ENCODE measurements around the gene SYT9.

The SYT9 gene

DNA sequence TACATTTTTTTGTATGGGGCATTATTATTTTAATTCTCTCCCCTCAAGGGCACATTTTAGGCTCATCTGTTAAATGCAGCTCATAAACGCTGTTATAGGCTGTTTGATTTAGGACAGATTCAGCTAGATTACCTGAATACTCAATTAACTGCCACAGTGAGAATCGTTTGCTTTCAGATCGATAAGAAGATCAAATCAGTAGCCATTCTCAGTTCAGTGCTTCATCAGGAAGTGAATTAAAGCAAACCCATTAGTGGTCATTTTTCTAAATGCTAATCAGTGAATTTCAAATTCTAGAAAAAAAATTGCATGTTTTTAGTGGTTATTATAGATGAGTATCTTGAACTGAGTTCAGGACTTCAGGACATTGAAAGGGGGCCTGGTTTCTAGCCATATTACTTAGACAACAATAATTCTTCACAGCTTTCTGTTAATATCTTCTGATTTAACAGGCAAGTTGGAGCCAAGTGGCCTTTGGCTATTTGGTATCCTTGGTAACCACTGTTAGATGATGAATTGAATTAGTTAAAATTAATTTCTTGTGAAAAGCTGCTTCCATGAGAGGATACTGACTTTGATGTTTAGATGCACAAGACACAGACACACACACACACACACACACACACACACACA, 18.6 kb downstream of the SYT9 start:
- TF ChIP-seq YY1 (IDR thresholded peaks at IDR 0.05; ENCODE audit: insufficient read depth, insufficient read length) = no peak
- no peak for TF ChIP-seq SUZ12 (IDR thresholded peaks at IDR 0.05; ENCODE audit: extremely low read depth, insufficient read depth, insufficient read length)
- no peak for TF ChIP-seq ZNF274 (IDR thresholded peaks at IDR 0.05; ENCODE audit: low read depth, low read length)

DNA sequence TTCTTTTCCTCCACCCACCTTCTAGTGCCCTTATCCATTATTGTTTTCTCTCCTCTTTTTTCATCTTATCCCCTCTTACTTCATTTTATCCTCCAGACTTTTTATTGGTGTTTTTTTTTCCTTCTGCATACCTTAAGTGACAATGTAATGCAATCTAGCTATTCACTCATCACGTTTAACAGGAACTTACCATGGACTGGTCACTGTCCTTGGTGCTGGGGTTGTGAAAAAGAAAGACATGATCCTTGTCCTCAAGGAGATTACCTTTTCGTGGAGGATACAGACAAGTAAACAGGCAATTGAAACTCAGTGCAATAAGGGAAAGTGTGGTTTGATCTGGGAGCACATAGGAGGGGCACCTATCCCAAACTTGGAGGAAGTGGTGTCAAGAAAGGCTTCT, 20.7 kb downstream of the SYT9 start:
- no peaks in the 10 kb centered on the region for H3K4me1 ChIP-seq (ENCODE audit: insufficient read depth, insufficient read length)
- TF ChIP-seq YY1 (IDR thresholded peaks at IDR 0.05; ENCODE audit: insufficient read depth, insufficient read length) = no peak
- TF ChIP-seq SUZ12 (IDR thresholded peaks at IDR 0.05; ENCODE audit: extremely low read depth, insufficient read depth, insufficient read length) = no peak
- TF ChIP-seq ZNF274 (IDR thresholded peaks at IDR 0.05; ENCODE audit: low read depth, low read length) = no peak
- no peak for DNase-seq (ENCODE audit: low read depth, low spot score)

More for the DNA sequence above, 18.6 kb downstream of the SYT9 start:
- Histone ChIP-seq H3K9me3 (ENCODE audit: insufficient read depth, low read length) (no peaks in the 10 kb centered on the region), H3K4me3 (ENCODE audit: insufficient read length, low read depth) (no peak overlapping the region), H3K36me3 (ENCODE audit: insufficient read depth, insufficient read length, low read length) (no peaks in the 10 kb centered on the region), H3K27me3 (ENCODE audit: insufficient read depth, insufficient read length) (no peaks in the 10 kb centered on the region), H3K4me1 (ENCODE audit: insufficient read depth, insufficient read length) (no peaks in the 10 kb centered on the region), H3K9ac (ENCODE audit: insufficient read length, low read depth) (no peak overlapping the region)
- no peak for DNase-seq (ENCODE audit: low read depth, low spot score)

DNA sequence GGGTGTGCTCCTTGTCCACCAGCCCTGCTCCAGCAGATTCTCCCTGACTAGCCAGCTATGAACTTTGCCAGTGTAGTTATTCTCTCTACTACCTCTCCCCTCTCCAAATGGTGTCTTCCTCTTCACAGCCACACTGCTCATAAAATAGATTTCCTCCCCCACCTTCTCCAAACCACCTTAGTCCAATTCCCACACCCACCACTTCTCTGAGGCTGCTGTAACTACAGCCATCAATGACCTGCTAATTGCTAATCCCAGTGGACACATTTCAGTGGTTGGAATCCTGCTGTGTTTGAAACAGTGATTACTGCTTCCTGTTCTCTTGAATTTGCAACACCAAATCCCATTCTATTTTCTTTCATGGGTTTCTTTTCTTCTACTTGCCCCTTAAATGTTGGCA, 23.4 kb downstream of the SYT9 start:
- Histone ChIP-seq H3K36me3 (ENCODE audit: insufficient read depth, insufficient read length, low read length) (no peaks in the 10 kb centered on the region), H3K4me1 (ENCODE audit: insufficient read depth, insufficient read length) (no peaks in the 10 kb centered on the region), H3K9me3 (ENCODE audit: insufficient read depth, low read length) (no peaks in the 10 kb centered on the region), H3K9ac (ENCODE audit: insufficient read length, low read depth) (no peak overlapping the region), H3K4me3 (ENCODE audit: insufficient read length, low read depth) (no peak overlapping the region), H3K27me3 (ENCODE audit: insufficient read depth, insufficient read length) (no peaks in the 10 kb centered on the region)
- TF ChIP-seq YY1 (IDR thresholded peaks at IDR 0.05; ENCODE audit: insufficient read depth, insufficient read length) = no peak
- no peak for TF ChIP-seq ZNF274 (IDR thresholded peaks at IDR 0.05; ENCODE audit: low read depth, low read length)
- TF ChIP-seq SUZ12 (IDR thresholded peaks at IDR 0.05; ENCODE audit: extremely low read depth, insufficient read depth, insufficient read length) = no peak
- no peak for DNase-seq (ENCODE audit: low read depth, low spot score)

More for the DNA sequence above, 20.7 kb downstream of the SYT9 start:
- Histone ChIP-seq H3K4me3 (ENCODE audit: insufficient read length, low read depth) (no peak overlapping the region), H3K9ac (ENCODE audit: insufficient read length, low read depth) (no peak overlapping the region), H3K36me3 (ENCODE audit: insufficient read depth, insufficient read length, low read length) (no peaks in the 10 kb centered on the region), H3K27me3 (ENCODE audit: insufficient read depth, insufficient read length) (no peaks in the 10 kb centered on the region), H3K9me3 (ENCODE audit: insufficient read depth, low read length) (no peaks in the 10 kb centered on the region)

DNA sequence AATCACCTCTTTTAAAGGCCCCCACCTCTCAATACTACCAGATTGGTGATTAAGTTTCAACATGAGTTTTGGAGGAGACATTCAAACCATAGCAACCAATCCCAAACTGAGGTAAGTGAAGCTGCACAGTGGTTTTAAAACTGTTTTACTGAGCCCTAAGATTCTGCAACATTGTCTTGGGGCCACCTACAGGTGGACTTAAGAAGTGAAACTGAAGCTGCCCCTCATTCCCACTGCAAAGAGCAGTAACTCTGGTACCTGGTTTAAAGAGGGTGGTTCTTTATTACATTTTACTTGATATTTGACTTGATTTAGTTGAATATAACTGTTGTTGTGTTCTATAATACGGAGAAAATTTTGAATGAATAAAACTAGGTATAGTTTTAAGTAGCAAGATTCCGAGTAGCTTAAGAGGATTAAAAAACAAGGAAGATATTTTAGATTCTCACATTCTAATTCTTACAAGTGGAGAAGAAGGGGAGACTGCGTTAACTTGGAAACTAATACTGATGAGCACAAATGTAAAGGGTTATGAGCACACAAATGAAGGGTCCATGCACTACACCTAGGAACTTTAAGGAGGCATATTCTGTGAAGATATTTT, 26.7 kb downstream of the SYT9 start:
- no peaks in the 10 kb centered on the region for H3K36me3 ChIP-seq (ENCODE audit: insufficient read depth, insufficient read length, low read length)
- no peaks in the 10 kb centered on the region for H3K4me1 ChIP-seq (ENCODE audit: insufficient read depth, insufficient read length)

DNA sequence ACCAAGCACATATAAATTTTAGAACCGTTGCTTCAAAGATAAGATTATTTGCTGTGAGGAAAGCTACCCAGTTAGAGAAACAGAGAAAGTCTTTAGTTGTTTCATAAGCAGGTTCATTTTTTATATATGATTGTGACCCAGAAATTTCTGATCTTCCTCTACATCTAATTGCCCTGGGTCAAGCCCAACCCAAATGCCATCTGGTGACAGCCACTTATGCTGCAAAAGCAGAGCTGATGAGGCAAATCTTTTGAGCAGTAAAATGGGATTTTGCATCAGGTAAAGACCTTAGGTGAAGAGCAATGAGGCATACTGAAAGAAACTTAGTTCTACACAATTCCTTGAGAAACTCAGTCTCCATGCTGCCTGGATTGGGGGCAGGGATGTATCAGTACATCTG, 28.0 kb downstream of the SYT9 start:
- DNase-seq (ENCODE audit: low read depth, low spot score) = no peak

More for the DNA sequence above, 26.7 kb downstream of the SYT9 start:
- DNase-seq (ENCODE audit: low read depth, low spot score) = no peak
- no peaks in the 10 kb centered on the region for H3K27me3 ChIP-seq (ENCODE audit: insufficient read depth, insufficient read length)
- H3K9ac ChIP-seq (ENCODE audit: insufficient read length, low read depth) = no peak overlapping the region
- TF ChIP-seq ZNF274 (IDR thresholded peaks at IDR 0.05; ENCODE audit: low read depth, low read length) (no peak), YY1 (IDR thresholded peaks at IDR 0.05; ENCODE audit: insufficient read depth, insufficient read length) (no peak), SUZ12 (IDR thresholded peaks at IDR 0.05; ENCODE audit: extremely low read depth, insufficient read depth, insufficient read length) (no peak)
- H3K9me3 ChIP-seq (ENCODE audit: insufficient read depth, low read length) = no peaks in the 10 kb centered on the region
- H3K4me3 ChIP-seq (ENCODE audit: insufficient read length, low read depth) = no peak overlapping the region

DNA sequence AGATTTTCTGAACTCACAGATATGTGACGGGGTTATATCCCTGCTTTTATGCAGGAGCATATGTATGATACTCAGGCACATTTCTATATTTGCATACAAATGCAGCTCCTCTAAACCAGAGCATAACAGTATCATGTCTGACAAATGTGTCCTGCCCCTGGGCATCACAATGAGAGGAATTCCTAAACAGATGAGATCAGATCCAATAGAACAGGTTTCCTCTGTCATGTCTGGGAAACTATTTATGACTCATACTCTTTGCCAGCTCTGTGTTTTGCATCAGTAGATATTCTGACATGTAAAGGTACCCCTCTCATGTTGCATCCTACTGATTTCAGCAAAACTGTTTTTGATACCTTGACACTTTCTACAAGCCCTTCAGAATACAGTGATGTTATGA, 29.4 kb downstream of the SYT9 start:
- no peaks in the 10 kb centered on the region for H3K36me3 ChIP-seq (ENCODE audit: insufficient read depth, insufficient read length, low read length)

More for the DNA sequence above, 28.0 kb downstream of the SYT9 start:
- H3K4me1 ChIP-seq (ENCODE audit: insufficient read depth, insufficient read length) = no peaks in the 10 kb centered on the region
- H3K36me3 ChIP-seq (ENCODE audit: insufficient read depth, insufficient read length, low read length) = no peaks in the 10 kb centered on the region
- no peak overlapping the region for H3K9ac ChIP-seq (ENCODE audit: insufficient read length, low read depth)
- no peaks in the 10 kb centered on the region for H3K27me3 ChIP-seq (ENCODE audit: insufficient read depth, insufficient read length)
- no peak for TF ChIP-seq YY1 (IDR thresholded peaks at IDR 0.05; ENCODE audit: insufficient read depth, insufficient read length)
- TF ChIP-seq SUZ12 (IDR thresholded peaks at IDR 0.05; ENCODE audit: extremely low read depth, insufficient read depth, insufficient read length) = no peak
- no peak for TF ChIP-seq ZNF274 (IDR thresholded peaks at IDR 0.05; ENCODE audit: low read depth, low read length)
- no peak overlapping the region for H3K4me3 ChIP-seq (ENCODE audit: insufficient read length, low read depth)
- 0 out of 2 replicates have a peak, but pooled peaks cover under 1% of the 10 kb centered on the region for H3K9me3 ChIP-seq (ENCODE audit: insufficient read depth, low read length)

DNA sequence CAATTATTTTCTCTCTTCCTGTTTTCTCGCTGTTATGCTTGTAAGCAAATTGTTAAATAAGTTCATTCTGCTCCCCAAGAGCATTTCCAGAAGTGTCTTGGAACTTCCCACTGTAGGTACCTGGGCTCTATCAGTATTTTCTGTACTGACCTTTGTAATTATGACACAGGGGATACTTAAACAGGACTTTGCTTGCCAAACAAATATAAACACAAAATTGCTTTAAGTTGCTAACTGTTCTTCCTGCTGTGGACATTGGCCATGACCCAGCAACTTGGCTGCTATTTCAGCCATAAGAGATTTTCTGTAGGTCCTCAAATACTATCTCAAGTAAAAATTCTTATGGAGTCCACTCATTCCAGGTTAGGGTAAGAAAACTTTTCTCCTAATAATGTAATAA, 30.1 kb downstream of the SYT9 start:
- Histone ChIP-seq H3K27me3 (ENCODE audit: insufficient read depth, insufficient read length) (no peaks in the 10 kb centered on the region), H3K4me3 (ENCODE audit: insufficient read length, low read depth) (no peak overlapping the region), H3K4me1 (ENCODE audit: insufficient read depth, insufficient read length) (no peaks in the 10 kb centered on the region), H3K9ac (ENCODE audit: insufficient read length, low read depth) (no peak overlapping the region), H3K9me3 (ENCODE audit: insufficient read depth, low read length) (peaks cover 20% of the 10 kb centered on the region), H3K36me3 (ENCODE audit: insufficient read depth, insufficient read length, low read length) (no peaks in the 10 kb centered on the region)
- DNase-seq (ENCODE audit: low read depth, low spot score) = no peak
- TF ChIP-seq YY1 (IDR thresholded peaks at IDR 0.05; ENCODE audit: insufficient read depth, insufficient read length) (no peak), ZNF274 (IDR thresholded peaks at IDR 0.05; ENCODE audit: low read depth, low read length) (no peak), SUZ12 (IDR thresholded peaks at IDR 0.05; ENCODE audit: extremely low read depth, insufficient read depth, insufficient read length) (no peak)

More for the DNA sequence above, 29.4 kb downstream of the SYT9 start:
- H3K9ac ChIP-seq (ENCODE audit: insufficient read length, low read depth) = no peak overlapping the region
- TF ChIP-seq YY1 (IDR thresholded peaks at IDR 0.05; ENCODE audit: insufficient read depth, insufficient read length) = no peak
- no peak for TF ChIP-seq SUZ12 (IDR thresholded peaks at IDR 0.05; ENCODE audit: extremely low read depth, insufficient read depth, insufficient read length)
- no peak for TF ChIP-seq ZNF274 (IDR thresholded peaks at IDR 0.05; ENCODE audit: low read depth, low read length)
- DNase-seq (ENCODE audit: low read depth, low spot score) = no peak
- no peak overlapping the region for H3K4me3 ChIP-seq (ENCODE audit: insufficient read length, low read depth)
- peaks cover 15% of the 10 kb centered on the region; the same call in 1 of the 2 replicates for H3K9me3 ChIP-seq (ENCODE audit: insufficient read depth, low read length)
- H3K27me3 ChIP-seq (ENCODE audit: insufficient read depth, insufficient read length) = no peaks in the 10 kb centered on the region
- no peaks in the 10 kb centered on the region for H3K4me1 ChIP-seq (ENCODE audit: insufficient read depth, insufficient read length)

Measured in NT2/D1 (cell line).